Peyer's patch (tissue), 4 donors: ENCODE data around the gene ITGB2.

Experiments
- POLR2A ChIP-seq, 2 donors: fragments of 450-650 bp; IDR thresholded peaks; one replicate each; pipeline ENCODE4 v1.5.1; 2017; ENCODE audit warnings: antibody characterized with exemption in 2 of 2, mild to moderate bottlenecking in 2 of 2, moderate library complexity in 2 of 2
- TF ChIP-seq, protein P1 (sequence below), 6 experiments: fragments of 450-650 bp in 4 of 6; fragments of 200-600 bp in 2 of 6; sonication (generic) in 1 of 6; IDR thresholded peaks; one replicate each; pipeline ENCODE4 v1.5.1; 2017 to 2019; ENCODE audit warnings: antibody characterized with exemption in 6 of 6, mild to moderate bottlenecking in 3 of 6, moderate library complexity in 1 of 6

DNA sequence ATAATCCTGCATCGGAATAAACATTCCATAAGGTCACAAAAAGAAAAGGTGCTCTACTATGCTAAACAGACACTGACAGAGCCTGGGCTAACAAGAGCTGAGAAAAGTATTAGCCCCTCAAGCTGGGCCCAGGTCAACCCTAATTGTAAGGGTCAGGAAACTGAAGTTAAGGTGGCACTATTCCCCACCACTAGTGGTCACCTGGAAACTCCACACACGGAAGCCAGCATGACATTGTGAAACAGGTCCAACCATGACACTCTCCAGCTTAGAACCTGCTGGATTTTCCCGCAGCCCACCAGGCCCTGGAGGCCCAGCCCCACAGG, 48.4 kb downstream of the ITGB2 start:
- TF ChIP-seq, protein P1, sequence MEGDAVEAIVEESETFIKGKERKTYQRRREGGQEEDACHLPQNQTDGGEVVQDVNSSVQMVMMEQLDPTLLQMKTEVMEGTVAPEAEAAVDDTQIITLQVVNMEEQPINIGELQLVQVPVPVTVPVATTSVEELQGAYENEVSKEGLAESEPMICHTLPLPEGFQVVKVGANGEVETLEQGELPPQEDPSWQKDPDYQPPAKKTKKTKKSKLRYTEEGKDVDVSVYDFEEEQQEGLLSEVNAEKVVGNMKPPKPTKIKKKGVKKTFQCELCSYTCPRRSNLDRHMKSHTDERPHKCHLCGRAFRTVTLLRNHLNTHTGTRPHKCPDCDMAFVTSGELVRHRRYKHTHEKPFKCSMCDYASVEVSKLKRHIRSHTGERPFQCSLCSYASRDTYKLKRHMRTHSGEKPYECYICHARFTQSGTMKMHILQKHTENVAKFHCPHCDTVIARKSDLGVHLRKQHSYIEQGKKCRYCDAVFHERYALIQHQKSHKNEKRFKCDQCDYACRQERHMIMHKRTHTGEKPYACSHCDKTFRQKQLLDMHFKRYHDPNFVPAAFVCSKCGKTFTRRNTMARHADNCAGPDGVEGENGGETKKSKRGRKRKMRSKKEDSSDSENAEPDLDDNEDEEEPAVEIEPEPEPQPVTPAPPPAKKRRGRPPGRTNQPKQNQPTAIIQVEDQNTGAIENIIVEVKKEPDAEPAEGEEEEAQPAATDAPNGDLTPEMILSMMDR (IDR thresholded peaks at IDR 0.05) = peak in 1 of 6 experiments; percentile 36
- TF ChIP-seq POLR2A (IDR thresholded peaks at IDR 0.05) = no peak
